Muscle of arm (tissue), 12 donors: Measurements from ENCODE around the gene TMEM225. TPM values are rescaled to one million over a fixed set of nuclear protein-coding genes. Genes with fewer than 3 reads are reported as not detected.

Experiments
- polyA plus RNA-seq, 12 donors: library from polyadenylated mRNA; unstranded; fragments of 120-200 nt; gene quantifications; one replicate each; pipeline ENCODE4 v1.2.1, GENCODE V29; 2013; ENCODE audit not compliant: insufficient read length in 12 of 12

TMEM225 gene
- polyA plus RNA-seq, 12 donors, result not detected

Other genes with a start within 250 kb of the TMEM225 start
- gene SCN3B, start 231.0 kb downstream of the TMEM225 start, polyA plus RNA-seq, result 10 to 100 TPM; 14.2 to 83.9 (median 42.0) TPM
- gene ZNF202, start 144.0 kb downstream of the TMEM225 start, polyA plus RNA-seq, result 10 to 100 TPM in 11 of 12 donors, not detected in 1; 14.5 to 28.5 (median 19.3) TPM
- not detected for gene OR6X1, start 131.2 kb downstream of the TMEM225 start, polyA plus RNA-seq
- not detected for gene OR6M1, start 79.3 kb downstream of the TMEM225 start, polyA plus RNA-seq
- gene OR8D4, start 16.5 kb upstream of the TMEM225 start, polyA plus RNA-seq, result under 1 TPM in 6 of 12 donors, not detected in 6; 0.05 to 0.12 (median 0.09) TPM
- not detected for gene OR4D5, start 53.9 kb upstream of the TMEM225 start, polyA plus RNA-seq
- not detected for gene OR6T1, start 58.2 kb upstream of the TMEM225 start, polyA plus RNA-seq
- not detected for gene OR10S1, start 92.1 kb upstream of the TMEM225 start, polyA plus RNA-seq
- not detected for gene OR10G6, start 109.5 kb upstream of the TMEM225 start, polyA plus RNA-seq
- gene OR10G4, start 127.3 kb upstream of the TMEM225 start, polyA plus RNA-seq, result not detected
- gene OR10G9, start 137.3 kb upstream of the TMEM225 start, polyA plus RNA-seq, result not detected
- gene OR10G8, start 141.1 kb upstream of the TMEM225 start, polyA plus RNA-seq, result not detected
- under 1 TPM in 1 of 12 donors, not detected in 11; 0.20 TPM for gene OR10G7, start 155.7 kb upstream of the TMEM225 start, polyA plus RNA-seq
- gene VWA5A, start 229.8 kb upstream of the TMEM225 start, polyA plus RNA-seq, result 100 to 1,000 TPM in 8 of 12 donors, 10 to 100 TPM in 3, not detected in 1; 52.6 to 171 (median 113) TPM